ENCODE measurements around the gene ACE2. TPM values are rescaled to one million over a fixed set of nuclear protein-coding genes. Genes with fewer than 3 reads are reported as not detected.

The ACE2 gene
- total RNA-seq, 4 donors from 2014 or later = 1.8 to 6.7 (median 5.7) TPM

GRCh38 chrX:15563056-15563455, 37.7 kb downstream of the ACE2 start:
- TF ChIP-seq CTCF (IDR thresholded peaks at IDR 0.05; ENCODE audit: low read depth) = no peak

GRCh38 chrX:15560924-15561323, 39.8 kb downstream of the ACE2 start:
- no peak for TF ChIP-seq CTCF (IDR thresholded peaks at IDR 0.05; ENCODE audit: low read depth)

GRCh38 chrX:15559227-15559626, 41.5 kb downstream of the ACE2 start:
- no peak for TF ChIP-seq CTCF (IDR thresholded peaks at IDR 0.05; ENCODE audit: low read depth)

GRCh38 chrX:15549189-15550012, 51.4 kb downstream of the ACE2 start:
- TF ChIP-seq CTCF (IDR thresholded peaks at IDR 0.05; ENCODE audit: low read depth) = no peak

- no peak for TF ChIP-seq CTCF (IDR thresholded peaks at IDR 0.05; ENCODE audit: low read depth)
Measured at GRCh38 chrX:15547356-15547755, 53.4 kb downstream of the ACE2 start.

GRCh38 chrX:15546745-15547144, 54.0 kb downstream of the ACE2 start:
- TF ChIP-seq CTCF (IDR thresholded peaks at IDR 0.05; ENCODE audit: low read depth) = no peak

- no peak for TF ChIP-seq CTCF (IDR thresholded peaks at IDR 0.05; ENCODE audit: low read depth)
Measured at GRCh38 chrX:15530318-15530717, 70.4 kb downstream of the ACE2 start.

Measured in subcutaneous adipose tissue (tissue), 4 donors.